ENCODE data around the gene TAF15. TPM values are rescaled to one million over a fixed set of nuclear protein-coding genes. Genes with fewer than 3 reads are reported as not detected.

The TAF15 gene
- polyA plus RNA-seq, 1 donor (not counting 4 experiments of a cell fraction or from before 2014, with no cell fraction given): 101 TPM

DNA sequence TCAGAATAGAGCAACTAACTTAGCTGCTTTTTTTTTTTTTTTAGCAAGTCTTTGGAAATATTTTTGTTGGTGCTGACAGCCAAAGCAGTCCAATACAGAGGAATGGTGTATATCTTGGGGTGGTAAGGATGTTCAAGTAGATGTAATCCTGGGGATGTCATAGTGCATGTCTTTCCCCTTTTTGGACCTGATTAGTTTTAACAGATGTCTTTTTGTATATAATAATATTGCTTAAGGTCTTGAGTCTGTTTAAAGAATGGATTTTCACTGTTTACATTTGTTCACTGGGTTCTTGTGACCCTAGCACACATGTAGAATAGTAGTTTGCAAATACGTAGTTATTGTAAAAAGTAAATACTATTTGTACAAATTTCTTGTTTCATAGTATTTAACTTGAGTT is 7.9 kb downstream of the TAF15 start:
- peaks cover 80% of the 10 kb centered on the region for H3K79me2 ChIP-seq (ENCODE audit: control insufficient read depth, insufficient read depth, low read length)
- DNase-seq (ENCODE audit: low read depth, low spot score) (no peak), FAIRE-seq (no peak)
- H3K27me3 ChIP-seq (ENCODE audit: control insufficient read depth, extremely low read depth, insufficient read depth, low read length): no peaks in the 10 kb centered on the region
- H3K9me1 ChIP-seq (ENCODE audit: control insufficient read depth, extremely low read depth, insufficient read depth, low read length): no peaks in the 10 kb centered on the region
- no peaks in the 10 kb centered on the region for H3K9me3 ChIP-seq (ENCODE audit: control insufficient read depth, low read depth, low read length)
- H3K4me3 ChIP-seq (ENCODE audit: control insufficient read depth in 2 of 3, extremely low read depth in 1 of 3, insufficient read depth in 2 of 3, low read depth in 1 of 3, low read length in 3 of 3): no peak overlapping the region
- H3K36me3 ChIP-seq (ENCODE audit: control insufficient read depth in 2 of 2, extremely low read depth in 1 of 2, insufficient read depth in 2 of 2, low read length in 2 of 2): peaks cover 0 to 21% of the 10 kb centered on the region in 2 experiments
- no peak for TF ChIP-seq EZH2 (IDR thresholded peaks at IDR 0.05; ENCODE audit: low read length)
- TF ChIP-seq, protein P1, sequence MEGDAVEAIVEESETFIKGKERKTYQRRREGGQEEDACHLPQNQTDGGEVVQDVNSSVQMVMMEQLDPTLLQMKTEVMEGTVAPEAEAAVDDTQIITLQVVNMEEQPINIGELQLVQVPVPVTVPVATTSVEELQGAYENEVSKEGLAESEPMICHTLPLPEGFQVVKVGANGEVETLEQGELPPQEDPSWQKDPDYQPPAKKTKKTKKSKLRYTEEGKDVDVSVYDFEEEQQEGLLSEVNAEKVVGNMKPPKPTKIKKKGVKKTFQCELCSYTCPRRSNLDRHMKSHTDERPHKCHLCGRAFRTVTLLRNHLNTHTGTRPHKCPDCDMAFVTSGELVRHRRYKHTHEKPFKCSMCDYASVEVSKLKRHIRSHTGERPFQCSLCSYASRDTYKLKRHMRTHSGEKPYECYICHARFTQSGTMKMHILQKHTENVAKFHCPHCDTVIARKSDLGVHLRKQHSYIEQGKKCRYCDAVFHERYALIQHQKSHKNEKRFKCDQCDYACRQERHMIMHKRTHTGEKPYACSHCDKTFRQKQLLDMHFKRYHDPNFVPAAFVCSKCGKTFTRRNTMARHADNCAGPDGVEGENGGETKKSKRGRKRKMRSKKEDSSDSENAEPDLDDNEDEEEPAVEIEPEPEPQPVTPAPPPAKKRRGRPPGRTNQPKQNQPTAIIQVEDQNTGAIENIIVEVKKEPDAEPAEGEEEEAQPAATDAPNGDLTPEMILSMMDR (optimal IDR thresholded peaks at IDR 0.05 in 1 of 3, IDR thresholded peaks at IDR 0.05 in 1 of 3, conservative IDR thresholded peaks at IDR 0.05 in 1 of 3; ENCODE audit: extremely low read depth in 1 of 3, insufficient read depth in 2 of 3, low read length in 3 of 3): no peak
- H3K4me1 ChIP-seq (ENCODE audit: control insufficient read depth, extremely low read depth, insufficient read depth, low read length): no peaks in the 10 kb centered on the region
- no peak overlapping the region for H2AFZ ChIP-seq (ENCODE audit: control insufficient read depth, low read length)
- peaks cover 9% of the 10 kb centered on the region for H4K20me1 ChIP-seq (ENCODE audit: control insufficient read depth, extremely low read depth, insufficient read depth, low read length)
- no peak overlapping the region for H3K9ac ChIP-seq (ENCODE audit: control insufficient read depth, extremely low read depth, insufficient read depth, low read length)
- H3K4me2 ChIP-seq (ENCODE audit: control insufficient read depth, extremely low read depth, insufficient read depth, low read depth, low read length): no peak overlapping the region
- dilution Hi-C loops (cut with MboI; ENCODE audit: extremely low pct_ligation_motif_present, low sequenced_read_pairs): no loop called here
- no peak overlapping the region for H3K27ac ChIP-seq (ENCODE audit: control insufficient read depth, insufficient read depth, low read length)

DNA sequence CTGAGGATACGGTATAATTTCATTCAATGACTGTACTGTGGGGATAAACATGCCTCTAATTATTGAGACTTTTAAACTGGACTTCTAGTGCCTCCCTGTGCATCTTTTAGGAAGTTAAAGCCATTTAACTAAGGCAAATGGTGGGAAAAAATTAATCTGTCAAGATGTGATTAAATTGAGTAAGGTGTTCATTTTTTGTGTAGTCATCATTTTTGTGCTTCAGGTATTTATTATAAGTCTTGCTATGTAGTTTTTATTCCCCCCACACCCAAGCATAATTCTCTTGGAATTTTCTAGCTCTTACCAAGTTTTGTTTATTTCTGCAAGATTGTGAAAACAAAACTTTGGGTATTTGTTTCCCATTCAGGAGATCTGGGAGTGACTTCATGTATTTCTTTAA is 10.2 kb downstream of the TAF15 start:
- DNase-seq (ENCODE audit: low read depth, low spot score) (no peak), FAIRE-seq (no peak)
- Histone ChIP-seq H3K4me1 (ENCODE audit: control insufficient read depth, extremely low read depth, insufficient read depth, low read length) (no peaks in the 10 kb centered on the region), H3K9ac (ENCODE audit: control insufficient read depth, extremely low read depth, insufficient read depth, low read length) (no peak overlapping the region), H3K79me2 (ENCODE audit: control insufficient read depth, insufficient read depth, low read length) (peaks cover 63% of the 10 kb centered on the region), H3K36me3 (ENCODE audit: control insufficient read depth in 2 of 2, extremely low read depth in 1 of 2, insufficient read depth in 2 of 2, low read length in 2 of 2) (peaks cover 5 to 27% of the 10 kb centered on the region in 2 experiments), H3K4me2 (ENCODE audit: control insufficient read depth, extremely low read depth, insufficient read depth, low read depth, low read length) (no peak overlapping the region), H3K27ac (ENCODE audit: control insufficient read depth, insufficient read depth, low read length) (no peak overlapping the region), H4K20me1 (ENCODE audit: control insufficient read depth, extremely low read depth, insufficient read depth, low read length) (peaks cover 9% of the 10 kb centered on the region), H2AFZ (ENCODE audit: control insufficient read depth, low read length) (no peak overlapping the region), H3K9me1 (ENCODE audit: control insufficient read depth, extremely low read depth, insufficient read depth, low read length) (no peaks in the 10 kb centered on the region), H3K4me3 (ENCODE audit: control insufficient read depth in 2 of 3, extremely low read depth in 1 of 3, insufficient read depth in 2 of 3, low read depth in 1 of 3, low read length in 3 of 3) (no peak overlapping the region), H3K27me3 (ENCODE audit: control insufficient read depth, extremely low read depth, insufficient read depth, low read length) (no peaks in the 10 kb centered on the region), H3K9me3 (ENCODE audit: control insufficient read depth, low read depth, low read length) (no peaks in the 10 kb centered on the region)
- dilution Hi-C loops (cut with MboI; ENCODE audit: extremely low pct_ligation_motif_present, low sequenced_read_pairs): no loop called here
- TF ChIP-seq, protein P1 (optimal IDR thresholded peaks at IDR 0.05 in 1 of 3, IDR thresholded peaks at IDR 0.05 in 1 of 3, conservative IDR thresholded peaks at IDR 0.05 in 1 of 3; ENCODE audit: extremely low read depth in 1 of 3, insufficient read depth in 2 of 3, low read length in 3 of 3): no peak
- no peak for TF ChIP-seq EZH2 (IDR thresholded peaks at IDR 0.05; ENCODE audit: low read length)

Measured in keratinocyte (primary cell).